GM23338 (cell line): ENCODE results near the gene CUBN. TPM values are rescaled to one million over a fixed set of nuclear protein-coding genes. Genes with fewer than 3 reads are reported as not detected.

Source experiments
- ATAC-seq: fragments of 200-7000 bp; cut with Tn5 transposase; 3 replicates; pipeline ENCODE4 v1.9.1; 2020
- DNase-seq: peaks from one replicate; pipeline ENCODE4 v3.0.0-alpha.2; 2015; ENCODE audit warnings: low spot score
- H2AFZ ChIP-seq: fragments of 200-600 bp; sonication (generic); 2 replicates; pipeline ENCODE4 v1.8.0; 2016; ENCODE audit warnings: antibody characterized with exemption, mild to moderate bottlenecking, moderate library complexity
- H3F3A ChIP-seq: fragments of 200-600 bp; sonication (generic); replicated peaks from 2 replicates; pipeline ENCODE4 v1.8.0; 2017; ENCODE audit warnings: antibody characterized with exemption, mixed run types, low read depth
- H3K27ac ChIP-seq: fragments of 200-600 bp; sonication (generic); 2 replicates; pipeline ENCODE4 v1.6.1; 2016; ENCODE audit warnings: low read depth
- H3K27me3 ChIP-seq: fragments of 200-600 bp; sonication (generic); 2 replicates; pipeline ENCODE4 v1.8.0; 2016; ENCODE audit warnings: mild to moderate bottlenecking, mixed run types, moderate library complexity; ENCODE audit not compliant: insufficient read depth
- H3K36me3 ChIP-seq: fragments of 200-600 bp; sonication (generic); 2 replicates; pipeline ENCODE4 v1.8.0; 2016; ENCODE audit warnings: mild to moderate bottlenecking; ENCODE audit not compliant: insufficient read depth
- H3K4me1 ChIP-seq: fragments of 200-600 bp; sonication (generic); 2 replicates; pipeline ENCODE4 v1.8.0; 2016; ENCODE audit warnings: mild to moderate bottlenecking, moderate library complexity; ENCODE audit not compliant: insufficient read depth
- H3K4me2 ChIP-seq: fragments of 200-600 bp; sonication (generic); 2 replicates; pipeline ENCODE4 v1.7.1; 2017; ENCODE audit warnings: mixed run types
- H3K4me3 ChIP-seq: fragments of 200-600 bp; sonication (generic); 2 replicates; pipeline ENCODE4 v1.6.1; 2016; ENCODE audit warnings: mixed run types
- H3K79me2 ChIP-seq: fragments of 200-600 bp; sonication (generic); replicated peaks from 2 replicates; pipeline ENCODE4 v1.8.0; 2017; ENCODE audit warnings: mild to moderate bottlenecking; ENCODE audit not compliant: insufficient read depth
- H3K9me2 ChIP-seq: fragments of 200-600 bp; sonication (generic); 2 replicates; pipeline ENCODE4 v1.8.0; 2017; ENCODE audit not compliant: insufficient read depth
- H4K20me1 ChIP-seq: fragments of 200-600 bp; sonication (generic); replicated peaks from 2 replicates; pipeline ENCODE4 v1.8.0; 2017; ENCODE audit warnings: mild to moderate bottlenecking; ENCODE audit not compliant: insufficient read depth
- H3K27ac Mint-ChIP-seq: 2 replicates; pipeline ENCODE4 v1.8.0; 2020; ENCODE audit warnings: inconsistent platforms, mild to moderate bottlenecking, moderate library complexity, mixed read lengths
- H3K27me3 Mint-ChIP-seq: 3 replicates; pipeline ENCODE4 v1.8.0; 2022; ENCODE audit warnings: low read depth, mild to moderate bottlenecking, moderate library complexity, mixed read lengths, inconsistent platforms; ENCODE audit not compliant: insufficient read depth, poor library complexity
- H3K36me3 Mint-ChIP-seq: 3 replicates; pipeline ENCODE4 v1.8.0; 2021; ENCODE audit warnings: low read depth, mild to moderate bottlenecking, inconsistent platforms, moderate library complexity, mixed read lengths
- H3K4me1 Mint-ChIP-seq: 3 replicates; pipeline ENCODE4 v1.8.0; 2020; ENCODE audit warnings: mild to moderate bottlenecking, inconsistent platforms, mixed read lengths
- H3K4me3 Mint-ChIP-seq: 3 replicates; pipeline ENCODE4 v1.8.0; 2021; ENCODE audit warnings: moderate library complexity, mild to moderate bottlenecking, inconsistent platforms, mixed read lengths
- H3K9me3 Mint-ChIP-seq: 3 replicates; pipeline ENCODE4 v1.8.0; 2020; ENCODE audit warnings: moderate library complexity, mild to moderate bottlenecking, inconsistent platforms, mixed read lengths
- CREB1 ChIP-seq: fragments of 250-450 bp; sonication (Bioruptor Pico); IDR thresholded peaks from 2 replicates; pipeline ENCODE4 v1.5.0; 2020; ENCODE audit warnings: low read depth, mild to moderate bottlenecking, moderate library complexity
- CTCF ChIP-seq, 2 experiments: fragments of 200-600 bp in 1 of 2; sonication (generic) in 1 of 2; conservative IDR thresholded peaks; 2 replicates each; pipeline versions ENCODE4 v1.5.1 to v1.6.1; 2016 to 2017; ENCODE audit warnings: antibody characterized with exemption in 2 of 2, low read depth in 2 of 2, mild to moderate bottlenecking in 2 of 2, moderate library complexity in 1 of 2
- ETS1 ChIP-seq: IDR thresholded peaks from 2 replicates; pipeline ENCODE4 v1.6.1; 2016; ENCODE audit warnings: antibody characterized with exemption
- EZH2phosphoT487 ChIP-seq: fragments of 200-600 bp; sonication (generic); IDR thresholded peaks from one replicate; pipeline ENCODE4 v1.8.1; 2018; ENCODE audit warnings: antibody characterized with exemption; ENCODE audit not compliant: unreplicated experiment
- NANOG ChIP-seq: IDR thresholded peaks from 2 replicates; pipeline ENCODE4 v1.6.1; 2016; ENCODE audit warnings: antibody characterized with exemption, borderline replicate concordance
- POLR2AphosphoS5 ChIP-seq: IDR thresholded peaks from 2 replicates; pipeline ENCODE4 v1.6.1; 2016; ENCODE audit warnings: antibody characterized with exemption, low read depth
- REST ChIP-seq: IDR thresholded peaks from one replicate; pipeline ENCODE4 v1.6.1; 2018; ENCODE audit warnings: antibody characterized with exemption; ENCODE audit not compliant: unreplicated experiment
- ZNF114 ChIP-seq: fragments of 250-450 bp; sonication (Bioruptor Pico); IDR thresholded peaks from 2 replicates; pipeline ENCODE4 v1.5.0; 2020; ENCODE audit warnings: mild to moderate bottlenecking, moderate library complexity
- ZNF331 ChIP-seq: fragments of 250-450 bp; sonication (Bioruptor Pico); IDR thresholded peaks from 2 replicates; pipeline ENCODE4 v1.5.0; 2020; ENCODE audit warnings: low read depth, mild to moderate bottlenecking, moderate library complexity
- polyA plus RNA-seq: library from polyadenylated mRNA; unstranded; fragments of >200 nt; fragmentation: Nextera tagmentation; extraction: Ambion mirVana; gene quantifications from 2 replicates; pipeline ENCODE4 v1.2.1, GENCODE V29; 2016
- total RNA-seq: library from RNA; depleted of rRNA; stranded (reverse); fragments of >200 nt; shearing (Covaris generic); gene quantifications from 2 replicates; pipeline ENCODE4 v1.2.3, GENCODE V29; 2014

CUBN gene
- total and polyA plus RNA-seq, 2 experiments from 2014 or later, result 0.06 to 1.8 TPM

- no peaks in the 10 kb centered on the region for H3K9me2 ChIP-seq
- H3K9me3 Mint-ChIP-seq, result no peaks in the 10 kb centered on the region
- no peaks in the 10 kb centered on the region for H3K27me3 ChIP-seq
- no peak overlapping the region for H3K27ac Mint-ChIP-seq
- TF ChIP-seq CTCF (conservative IDR thresholded peaks at IDR 0.05; ENCODE audit: low read depth in 2 of 2) (peak in 1 of 2 experiments; percentile 34; a peak in 2 of 4 replicates), POLR2AphosphoS5 (no peak)
- no peaks in the 10 kb centered on the region for H3K27me3 Mint-ChIP-seq
- H3K27ac ChIP-seq, result no peak overlapping the region
- ATAC-seq (peak; percentile 73), DNase-seq (no peak)
- no peaks in the 10 kb centered on the region for H4K20me1 ChIP-seq
- no peak overlapping the region; the same call in 1 of the 2 replicates for H2AFZ ChIP-seq
- no peaks in the 10 kb centered on the region for H3K36me3 Mint-ChIP-seq
- H3K4me3 ChIP-seq, result no peak overlapping the region
- 0 out of 2 replicates have a peak, but pooled peaks cover 10% of the 10 kb centered on the region for H3K4me1 ChIP-seq
- H3K4me3 Mint-ChIP-seq, result no peak overlapping the region
- no peaks in the 10 kb centered on the region for H3K79me2 ChIP-seq
- no peaks in the 10 kb centered on the region for H3K36me3 ChIP-seq
- no peaks in the 10 kb centered on the region for H3F3A ChIP-seq
- H3K4me1 Mint-ChIP-seq, result peaks cover 17% of the 10 kb centered on the region
- H3K4me2 ChIP-seq, result no peak overlapping the region
Observed at GRCh38 chr10:17062955-17063484, 66.6 kb downstream of the CUBN start.

- Histone ChIP-seq H3K27ac (no peak overlapping the region), H3K4me2 (no peak overlapping the region), H3K79me2 (no peaks in the 10 kb centered on the region), H3K36me3 (no peaks in the 10 kb centered on the region), H3F3A (no peaks in the 10 kb centered on the region), H3K4me1 (0 out of 2 replicates have a peak, but pooled peaks cover 10% of the 10 kb centered on the region), H3K27me3 (no peaks in the 10 kb centered on the region), H2AFZ (no peak overlapping the region), H4K20me1 (no peaks in the 10 kb centered on the region), H3K4me3 (no peak overlapping the region), H3K9me2 (no peaks in the 10 kb centered on the region)
- ATAC-seq, result no peak
- no peaks in the 10 kb centered on the region for H3K9me3 Mint-ChIP-seq
- H3K36me3 Mint-ChIP-seq, result no peaks in the 10 kb centered on the region
- H3K4me1 Mint-ChIP-seq, result peaks cover 17% of the 10 kb centered on the region
- no peak overlapping the region for H3K27ac Mint-ChIP-seq
- no peak overlapping the region for H3K4me3 Mint-ChIP-seq
- H3K27me3 Mint-ChIP-seq, result no peaks in the 10 kb centered on the region
- DNase-seq, result no peak
- TF ChIP-seq ZNF331 (no peak), ZNF114 (CRISPR knock-in tag) (no peak), REST (no peak), NANOG (no peak), CREB1 (CRISPR knock-in tag) (no peak), ETS1 (no peak), EZH2phosphoT487 (no peak), CTCF (conservative IDR thresholded peaks at IDR 0.05; ENCODE audit: low read depth in 2 of 2) (no peak)
Observed at GRCh38 chr10:17062493-17062892, 67.1 kb downstream of the CUBN start.
